Medulla oblongata (tissue), 1 donor: ENCODE measurements around the gene OR13D1.
A peak's percentile ranks its signal among the peaks of the same experiment; 100 is the strongest.
"Not testable (repeated sequence)": the region's sequence is repeated elsewhere in the genome, so short reads cannot be mapped to it uniquely, and the experiment has no call there.

Source experiments
- DNase-seq: peaks from one replicate; pipeline ENCODE4 v3.0.0-alpha.2; 2015; ENCODE audit errors: extremely low spot score

OR13D1 gene, protein sequence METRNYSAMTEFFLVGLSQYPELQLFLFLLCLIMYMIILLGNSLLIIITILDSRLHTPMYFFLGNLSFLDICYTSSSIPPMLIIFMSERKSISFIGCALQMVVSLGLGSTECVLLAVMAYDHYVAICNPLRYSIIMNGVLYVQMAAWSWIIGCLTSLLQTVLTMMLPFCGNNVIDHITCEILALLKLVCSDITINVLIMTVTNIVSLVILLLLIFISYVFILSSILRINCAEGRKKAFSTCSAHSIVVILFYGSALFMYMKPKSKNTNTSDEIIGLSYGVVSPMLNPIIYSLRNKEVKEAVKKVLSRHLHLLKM

DNA sequence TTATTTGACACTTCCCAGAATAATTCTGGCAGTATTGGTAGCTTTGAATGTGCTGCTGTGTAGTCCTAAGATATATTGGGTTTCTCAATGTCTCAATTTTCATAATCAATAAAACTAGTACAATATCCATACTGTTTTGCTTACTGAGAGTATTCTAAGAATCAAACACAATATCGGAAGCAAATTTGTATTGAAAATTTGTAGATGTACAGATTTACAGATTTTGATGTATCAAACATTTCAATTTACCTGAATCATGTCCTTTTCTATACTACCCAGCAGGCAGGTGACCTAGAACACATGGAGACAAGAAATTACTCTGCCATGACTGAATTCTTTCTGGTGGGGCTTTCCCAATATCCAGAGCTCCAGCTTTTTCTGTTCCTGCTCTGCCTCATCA, at the start of gene OR13D1:
OR13D1 (plus strand) TSS at position 301 of the 400 bp plus-strand sequence; CDS start at position 301, 0 bp downstream.
- DNase-seq, result no peak

DNA sequence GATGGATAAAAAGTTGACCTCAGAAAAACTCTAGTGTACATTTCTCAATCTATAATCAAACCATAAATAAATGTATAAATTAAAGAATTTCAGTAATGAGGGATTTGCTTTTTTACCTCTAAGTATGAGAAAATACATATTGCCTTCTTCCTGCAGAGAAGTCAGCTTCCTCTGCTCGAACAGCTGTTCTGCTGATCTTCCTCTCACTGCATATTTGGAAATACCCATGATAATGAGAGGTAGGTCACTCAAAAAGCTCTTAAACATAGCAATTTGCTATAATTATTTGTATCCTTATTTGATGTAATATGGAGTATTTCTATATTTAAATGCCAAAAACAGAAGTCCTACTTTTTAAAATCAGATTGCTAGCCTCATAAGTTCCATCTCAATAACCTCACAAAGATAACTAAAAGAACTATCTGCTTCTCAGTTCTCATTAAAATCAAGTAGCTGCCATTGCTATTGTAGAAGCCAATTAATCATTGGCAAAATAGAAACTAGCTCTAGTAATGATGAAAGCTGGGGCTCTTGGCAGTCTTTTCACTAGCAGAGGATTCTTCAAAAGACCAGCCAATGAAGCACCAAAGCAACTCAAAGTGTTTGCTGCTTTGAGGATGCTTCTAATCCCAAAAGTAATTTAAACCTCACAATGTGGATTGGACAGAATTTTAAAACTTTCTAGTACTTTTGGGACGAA, 35.7 kb upstream of the OR13D1 start:
- peak; percentile 2 for DNase-seq

DNA sequence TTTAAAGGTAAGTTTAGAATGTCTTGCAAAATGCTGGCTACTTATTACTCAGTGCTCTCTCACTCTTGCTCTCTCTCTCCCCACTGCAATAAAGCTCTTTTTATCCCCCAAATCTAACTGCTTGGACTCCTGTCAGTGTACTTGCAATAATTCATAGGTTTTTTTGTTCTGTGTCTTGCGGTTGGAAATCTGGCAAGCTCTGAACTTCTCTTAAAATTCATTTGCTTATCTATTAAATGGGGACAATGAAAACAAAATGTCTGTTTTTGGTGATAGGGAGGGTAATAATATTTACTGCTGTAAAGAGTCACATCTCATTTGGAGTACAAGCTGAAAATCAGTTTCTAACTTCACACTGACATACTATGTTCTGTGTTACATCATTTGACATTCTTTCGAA, 18.7 kb upstream of the OR13D1 start:
- no peak for DNase-seq

DNA sequence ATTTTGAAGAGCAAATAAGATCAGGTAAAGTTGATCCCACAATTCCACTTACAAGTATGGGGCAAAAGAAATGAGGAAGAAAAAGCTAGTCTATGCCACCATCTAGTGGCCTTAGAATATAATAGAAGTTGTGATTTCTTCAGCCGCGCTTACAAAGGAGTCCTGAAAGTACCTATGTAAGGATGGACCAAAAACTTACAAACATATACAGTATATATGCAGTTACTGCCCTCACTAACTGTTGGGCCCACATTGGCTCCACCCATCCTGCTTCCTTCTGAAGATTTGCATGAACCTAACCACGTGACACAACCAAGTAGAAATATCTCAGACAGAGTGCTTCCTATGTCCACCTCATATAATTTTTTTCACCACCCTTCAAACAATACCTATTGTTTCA, 11.7 kb upstream of the OR13D1 start:
- DNase-seq, result peak; percentile 61

DNA sequence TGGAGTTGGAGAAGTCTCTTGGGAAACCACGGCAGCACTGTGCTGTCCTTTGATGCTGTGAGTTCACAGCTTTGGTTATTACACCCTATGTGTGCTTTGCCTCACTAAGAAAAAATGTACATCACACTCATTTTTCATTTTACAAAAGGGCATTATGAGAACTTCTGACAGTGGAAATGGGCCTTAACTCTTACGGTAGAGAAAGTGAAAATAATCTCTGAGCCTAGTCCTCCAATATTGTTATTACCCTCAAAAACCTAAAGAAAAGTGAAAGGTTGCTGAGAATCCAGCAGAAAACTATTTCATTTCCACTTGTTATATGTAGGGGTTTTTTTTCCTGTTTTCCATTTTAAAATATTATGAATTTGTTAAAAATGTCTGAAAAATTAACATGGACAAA, 8.2 kb upstream of the OR13D1 start:
- no peak for DNase-seq

DNA sequence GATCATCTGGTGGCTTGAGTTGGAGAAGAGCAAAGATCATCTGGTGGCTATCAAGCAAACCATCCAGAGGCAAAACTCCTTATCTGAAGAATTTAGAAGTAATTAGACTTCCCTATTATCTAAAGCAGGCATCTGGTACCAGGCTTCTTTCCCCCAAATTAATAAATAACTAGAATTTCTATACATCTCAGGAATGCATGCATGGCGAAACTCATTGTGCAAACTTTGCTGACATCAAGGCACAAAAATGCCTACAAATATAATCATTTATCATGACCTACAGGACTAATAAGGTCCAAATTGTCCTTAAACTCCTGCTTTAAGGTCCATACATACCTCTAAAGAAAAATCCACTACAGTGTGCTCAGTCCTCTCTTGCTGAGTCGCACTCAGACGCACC, 6.0 kb downstream of the OR13D1 start:
- DNase-seq, result no peak

DNA sequence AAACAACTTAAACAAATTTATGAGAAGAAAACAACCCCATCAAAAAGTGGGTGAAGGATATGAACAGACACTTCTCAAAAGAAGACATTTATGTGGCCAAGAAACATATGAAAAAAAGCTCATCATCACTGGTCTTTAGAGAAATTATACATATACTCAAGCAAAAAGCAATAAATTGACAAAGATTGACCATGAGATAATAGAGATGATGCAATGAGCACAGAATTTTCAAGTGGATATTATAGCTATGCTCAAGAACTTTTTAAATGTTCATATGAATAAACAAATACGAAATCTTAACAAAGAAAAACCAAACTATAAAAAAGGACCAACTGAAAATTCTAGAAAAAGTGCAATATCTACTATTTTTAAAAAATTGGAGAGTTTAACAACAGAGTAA, 14.4 kb downstream of the OR13D1 start:
- not testable (repeated sequence) for DNase-seq

DNA sequence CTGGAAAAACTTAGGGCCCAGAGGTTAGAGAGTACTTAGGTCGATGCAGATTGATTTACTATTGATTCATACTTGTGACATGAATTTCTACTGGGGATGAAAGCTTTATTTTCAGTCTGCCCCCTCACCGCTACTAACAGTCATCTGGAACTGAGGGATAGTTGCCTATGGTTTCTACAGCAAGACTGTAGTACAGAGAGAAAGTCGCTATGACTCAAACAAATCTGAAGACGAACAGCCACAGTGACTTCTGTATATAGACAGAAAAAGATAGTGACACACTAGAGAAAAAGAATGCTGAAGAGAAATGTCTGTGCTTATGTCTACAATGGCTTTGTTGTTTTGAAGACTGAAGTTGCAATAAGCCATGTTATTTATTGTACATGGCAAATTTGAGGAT, 17.3 kb downstream of the OR13D1 start:
- DNase-seq, result no peak

DNA sequence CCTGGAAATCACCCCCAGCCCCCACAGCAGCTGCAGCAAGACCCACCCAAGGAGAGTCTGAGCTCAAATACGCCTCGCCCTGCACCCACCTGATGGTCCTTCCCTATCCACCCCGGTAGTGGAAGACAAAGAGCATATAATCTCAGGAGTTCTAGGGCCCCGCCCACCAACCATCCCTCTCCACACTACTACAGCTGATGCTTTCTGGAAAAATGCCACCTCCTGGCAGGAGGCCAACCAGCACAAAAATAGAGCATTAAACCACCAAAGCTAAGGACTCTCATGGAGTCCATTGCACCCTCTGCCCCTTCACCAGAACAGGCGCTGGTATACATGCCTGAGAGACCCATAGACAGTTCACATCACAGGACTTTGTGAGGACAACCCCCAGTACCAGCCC, 30.7 kb downstream of the OR13D1 start:
- DNase-seq, result no peak

DNA sequence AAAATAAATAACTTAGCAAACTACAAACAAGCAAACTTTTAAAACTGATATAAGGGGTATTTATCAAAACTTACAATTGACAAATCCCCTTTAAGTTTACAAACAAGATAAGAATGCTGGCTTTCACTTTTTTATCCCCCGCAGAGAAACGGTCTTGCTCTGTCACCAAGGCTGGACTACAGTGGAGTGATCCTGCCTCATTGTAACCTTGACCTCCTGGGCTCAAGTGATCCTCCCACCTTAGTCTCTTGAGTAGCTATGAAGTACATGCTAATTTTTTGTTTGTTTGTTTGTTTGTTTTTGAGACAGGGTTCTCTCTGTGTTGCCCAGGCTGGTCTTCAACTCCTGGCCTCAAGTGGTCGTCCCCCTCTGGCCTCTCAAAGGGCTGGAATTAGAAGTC, 44.1 kb downstream of the OR13D1 start:
- no peak for DNase-seq

DNA sequence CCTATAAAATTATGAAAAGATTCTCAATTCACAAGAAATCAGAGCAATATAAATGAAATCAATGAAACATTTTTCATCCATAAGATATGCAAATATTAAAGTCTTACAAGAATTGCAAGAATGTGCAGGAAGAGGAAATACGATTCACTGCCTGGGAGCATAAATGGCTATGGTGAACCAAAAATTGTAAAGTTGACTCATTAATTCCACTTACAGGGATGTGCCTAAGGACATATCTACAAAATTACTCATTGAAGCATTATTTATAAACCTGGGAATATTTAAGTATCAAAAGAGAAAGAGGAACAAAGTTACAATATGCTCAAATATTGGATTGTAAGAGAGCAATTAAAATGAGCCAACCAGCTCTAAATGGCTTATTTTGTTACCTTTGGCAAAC, 46.3 kb downstream of the OR13D1 start:
- DNase-seq, result no peak

DNA sequence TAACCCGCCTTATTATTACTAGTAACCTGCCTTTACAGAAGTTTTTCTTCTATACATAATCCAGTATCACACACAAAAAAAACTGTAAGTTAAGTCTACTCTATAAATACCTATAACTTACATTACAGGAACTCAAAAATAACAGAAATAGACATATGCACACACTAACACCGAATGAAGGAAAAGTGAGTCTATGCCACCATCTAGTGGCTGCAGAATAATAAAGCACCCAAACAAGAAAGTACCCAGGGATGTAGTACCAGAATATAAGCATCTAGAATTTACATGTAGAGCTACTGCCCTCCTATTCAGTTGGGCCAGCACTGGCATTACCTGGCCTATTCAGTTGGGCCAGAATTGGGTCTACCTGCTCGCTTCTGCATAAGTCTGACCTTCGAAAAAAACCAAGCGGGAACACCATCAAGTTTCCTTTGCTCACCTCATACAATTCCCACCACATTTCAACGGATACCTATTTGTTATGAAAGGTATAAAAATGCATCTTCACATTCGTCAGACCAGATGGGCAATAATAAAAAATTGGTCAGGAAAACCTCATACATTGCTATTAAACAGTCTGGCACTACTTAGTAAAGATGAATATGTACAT, 49.2 kb downstream of the OR13D1 start:
- peak; percentile 87 for DNase-seq
